Stomach (tissue), 9 donors: ENCODE data around the gene SMG1. TPM values are rescaled to one million over a fixed set of nuclear protein-coding genes. Genes with fewer than 3 reads are reported as not detected.

ENCODE experiments used
- DNase-seq, 2 donors: peaks; one replicate each; pipeline versions ENCODE4 v3.0.0 to v3.0.0-alpha.2; 2013 to 2019
- H3K27ac ChIP-seq, 5 donors: fragments of 200-600 bp in 4 of 5; sonication (generic) in 4 of 5; one replicate each; pipeline ENCODE4 v1.5.1; 2013 to 2019; ENCODE audit warnings: mild to moderate bottlenecking in 1 of 5, moderate library complexity in 1 of 5
- H3K27me3 ChIP-seq, 3 donors: fragments of 200-600 bp; sonication (generic); one replicate each; pipeline ENCODE4 v1.5.1; 2017 to 2019; ENCODE audit warnings: mixed run types in 1 of 3
- H3K36me3 ChIP-seq, 4 donors: fragments of 200-600 bp; sonication (generic); 1 replicate in 3 of 4; 2 replicates in 1 of 4; pipeline ENCODE4 v1.5.1; 2016 to 2019
- H3K4me1 ChIP-seq, 4 donors: fragments of 200-600 bp; sonication (generic); one replicate each; pipeline ENCODE4 v1.5.1; 2016 to 2019
- H3K4me3 ChIP-seq, 4 donors: fragments of 200-600 bp; sonication (generic) in 3 of 4; one replicate each; pipeline ENCODE4 v1.5.1; 2016 to 2019; ENCODE audit warnings: mild to moderate bottlenecking in 1 of 4
- H3K9me3 ChIP-seq, 4 donors: fragments of 200-600 bp; sonication (generic); one replicate each; pipeline ENCODE4 v1.5.1; 2016 to 2019
- EP300 ChIP-seq: sonication (generic); formaldehyde crosslinking; IDR thresholded peaks from one replicate; pipeline ENCODE4 v1.6.1; 2017; ENCODE audit warnings: antibody characterized with exemption
- POLR2A ChIP-seq, 4 donors: fragments of 450-650 bp; IDR thresholded peaks; one replicate each; pipeline ENCODE4 v1.6.1; 2016; ENCODE audit warnings: antibody characterized with exemption in 4 of 4, control low read depth in 2 of 4, mild to moderate bottlenecking in 1 of 4, moderate library complexity in 1 of 4
- POLR2AphosphoS5 ChIP-seq, 3 donors: sonication (generic); formaldehyde crosslinking; IDR thresholded peaks; one replicate each; pipeline ENCODE4 v1.6.1; 2016; ENCODE audit warnings: antibody characterized with exemption in 3 of 3
- WGBS, 5 donors: extraction: QIAGEN DNeasy Blood & Tissue Kit in 3 of 5; methylation state at CpG; one replicate each; pipeline versions ENCODE4 v1.1.5 to v1.1.7; 2013 to 2018; 5-methylcytosine and 5-hydroxymethylcytosine counted together
- intact Hi-C: fragments of 100-400 bp; cut with DNase I; formaldehyde crosslinking; loops from one replicate; pipeline ENCODE4 v1.15.1; 2023; ENCODE audit warnings: low total_unique reads
- polyA plus RNA-seq, 3 donors: library from polyadenylated mRNA; stranded (reverse); fragments of 200-250 nt; gene quantifications; one replicate each; pipeline ENCODE4 v1.2.3, GENCODE V29; 2013
- total RNA-seq, 5 donors: library from RNA; depleted of rRNA; stranded (reverse); fragments of >200 nt; gene quantifications; one replicate each; pipeline versions ENCODE4 v1.1.0 to v1.2.3, GENCODE V29; 2014 to 2016
- TF ChIP-seq, protein P1 (sequence below), 7 experiments: fragments of 450-650 bp in 4 of 7; fragments of 200-600 bp in 3 of 7; sonication (generic) in 3 of 7; IDR thresholded peaks; one replicate each; pipeline ENCODE4 v1.5.1; 2016 to 2019; ENCODE audit warnings: antibody characterized with exemption in 7 of 7, control low read depth in 2 of 7, mild to moderate bottlenecking in 1 of 7
- donor health status: healthy with polysubstance abuse.
- donor health status: Bipolar disorder and iron deficiency.
- donor health status: healthy.

SMG1 gene
- total and polyA plus RNA-seq, 8 donors, result 3.8 to 135 (median 61.0) TPM

GRCh38 chr16:18841833-18842525 lies 84.2 kb downstream of the SMG1 start:
- 81 to 90% (median 86%) methylated on average over 7 of the region's 7 CpGs for whole genome bisulfite sequencing, 5 donors
- TF ChIP-seq POLR2AphosphoS5 (IDR thresholded peaks at IDR 0.05) (no peak), POLR2A (IDR thresholded peaks at IDR 0.05) (no peak), EP300 (no peak)
- TF ChIP-seq, protein P1, sequence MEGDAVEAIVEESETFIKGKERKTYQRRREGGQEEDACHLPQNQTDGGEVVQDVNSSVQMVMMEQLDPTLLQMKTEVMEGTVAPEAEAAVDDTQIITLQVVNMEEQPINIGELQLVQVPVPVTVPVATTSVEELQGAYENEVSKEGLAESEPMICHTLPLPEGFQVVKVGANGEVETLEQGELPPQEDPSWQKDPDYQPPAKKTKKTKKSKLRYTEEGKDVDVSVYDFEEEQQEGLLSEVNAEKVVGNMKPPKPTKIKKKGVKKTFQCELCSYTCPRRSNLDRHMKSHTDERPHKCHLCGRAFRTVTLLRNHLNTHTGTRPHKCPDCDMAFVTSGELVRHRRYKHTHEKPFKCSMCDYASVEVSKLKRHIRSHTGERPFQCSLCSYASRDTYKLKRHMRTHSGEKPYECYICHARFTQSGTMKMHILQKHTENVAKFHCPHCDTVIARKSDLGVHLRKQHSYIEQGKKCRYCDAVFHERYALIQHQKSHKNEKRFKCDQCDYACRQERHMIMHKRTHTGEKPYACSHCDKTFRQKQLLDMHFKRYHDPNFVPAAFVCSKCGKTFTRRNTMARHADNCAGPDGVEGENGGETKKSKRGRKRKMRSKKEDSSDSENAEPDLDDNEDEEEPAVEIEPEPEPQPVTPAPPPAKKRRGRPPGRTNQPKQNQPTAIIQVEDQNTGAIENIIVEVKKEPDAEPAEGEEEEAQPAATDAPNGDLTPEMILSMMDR (IDR thresholded peaks at IDR 0.05), result no peak
- intact Hi-C loops, result no loop called here

GRCh38 chr16:18839555-18839954 lies 86.7 kb downstream of the SMG1 start:
- no peak overlapping the region for H3K27ac ChIP-seq
- 63 to 72% (median 69%) methylated on average over 6 of the region's 6 CpGs for WGBS, 5 donors
- peaks cover 64 to 100% (median 98%) of the 10 kb centered on the region in 4 donors for H3K36me3 ChIP-seq
- intact Hi-C loops, result no loop called here
- no peaks in the 10 kb centered on the region for H3K27me3 ChIP-seq
- DNase-seq, result peak; percentile 20 to 30
- TF ChIP-seq POLR2AphosphoS5 (IDR thresholded peaks at IDR 0.05) (no peak), EP300 (no peak), POLR2A (IDR thresholded peaks at IDR 0.05) (no peak)
- TF ChIP-seq, protein P1 (IDR thresholded peaks at IDR 0.05), result no peak
- H3K4me1 ChIP-seq, result no peaks in the 10 kb centered on the region
- H3K9me3 ChIP-seq, result no peaks in the 10 kb centered on the region
- H3K4me3 ChIP-seq, result no peak overlapping the region

More at GRCh38 chr16:18841833-18842525, 84.2 kb downstream of the SMG1 start:
- no peak for DNase-seq
- Histone ChIP-seq H3K27me3 (no peaks in the 10 kb centered on the region), H3K9me3 (no peaks in the 10 kb centered on the region), H3K4me3 (no peak overlapping the region), H3K27ac (no peak overlapping the region), H3K4me1 (no peaks in the 10 kb centered on the region), H3K36me3 (peaks cover 55 to 100% (median 98%) of the 10 kb centered on the region in 4 donors)

DNA sequence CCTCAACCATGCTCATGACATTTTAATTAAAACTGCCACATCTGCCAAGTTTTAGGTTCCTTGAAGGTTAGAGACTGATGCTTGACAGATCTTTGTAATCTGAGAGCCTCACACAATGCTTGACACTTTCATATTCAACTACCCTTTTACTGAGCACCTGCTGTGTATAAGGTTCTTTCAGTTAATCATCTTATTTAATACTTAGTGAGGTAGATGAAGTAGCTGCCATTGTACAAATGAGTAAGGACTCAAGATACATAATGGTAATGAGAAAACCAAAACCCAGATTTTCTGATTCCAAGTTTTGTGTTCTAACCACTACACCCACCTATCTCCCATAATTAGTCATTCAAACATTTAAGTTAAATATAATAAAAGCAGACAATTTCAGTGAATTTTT lies 89.5 kb downstream of the SMG1 start:
- H3K4me3 ChIP-seq, result no peak overlapping the region
- H3K9me3 ChIP-seq, result no peaks in the 10 kb centered on the region
- H3K36me3 ChIP-seq, result peaks cover 70 to 100% (median 99%) of the 10 kb centered on the region in 4 donors
- no peaks in the 10 kb centered on the region for H3K27me3 ChIP-seq
- intact Hi-C loops, result no loop called here
- no peak overlapping the region for H3K27ac ChIP-seq
- no peak for DNase-seq
- TF ChIP-seq POLR2AphosphoS5 (IDR thresholded peaks at IDR 0.05) (no peak), EP300 (no peak), POLR2A (IDR thresholded peaks at IDR 0.05) (no peak)
- TF ChIP-seq, protein P1 (IDR thresholded peaks at IDR 0.05), result no peak
- H3K4me1 ChIP-seq, result no peaks in the 10 kb centered on the region

DNA sequence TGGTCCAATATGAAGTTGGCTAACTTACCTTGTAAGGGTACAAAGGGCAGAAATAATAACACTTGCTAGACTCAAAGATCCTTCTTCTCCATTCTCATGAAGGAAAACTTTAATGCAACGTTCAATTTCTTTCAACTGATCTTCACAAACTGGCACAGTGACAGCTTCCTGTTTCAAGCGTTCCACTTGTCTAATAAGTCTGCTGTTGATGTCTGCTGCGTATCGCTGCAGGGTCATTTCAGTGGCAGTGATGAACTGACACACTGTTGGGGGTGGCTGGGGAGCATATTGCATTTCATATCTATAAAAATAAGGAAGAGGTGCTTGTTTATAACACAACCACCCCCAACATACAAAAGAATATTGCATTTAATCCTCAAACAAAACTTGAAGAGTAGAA lies 91.3 kb downstream of the SMG1 start:
- DNase-seq, result peak in 1 of 2 donors; percentile 14
- TF ChIP-seq, protein P1 (IDR thresholded peaks at IDR 0.05), result no peak
- TF ChIP-seq POLR2A (IDR thresholded peaks at IDR 0.05) (no peak), EP300 (no peak)
- Histone ChIP-seq H3K27me3 (no peaks in the 10 kb centered on the region), H3K9me3 (no peaks in the 10 kb centered on the region), H3K4me1 (no peaks in the 10 kb centered on the region), H3K27ac (no peak overlapping the region), H3K4me3 (no peak overlapping the region), H3K36me3 (peaks cover 61 to 100% (median 100%) of the 10 kb centered on the region in 4 donors)
- intact Hi-C loops, result no loop called here
- WGBS, 5 donors, result 79 to 82% (median 81%) methylated on average over 4 of the region's 4 CpGs
